Testis (tissue), 5 donors: ENCODE results near the gene DENND6B. TPM values are rescaled to one million over a fixed set of nuclear protein-coding genes. Genes with fewer than 3 reads are reported as not detected.
A peak's percentile ranks its signal among the peaks of the same experiment; 100 is the strongest.
"Not testable (repeated sequence)": the region's sequence is repeated elsewhere in the genome, so short reads cannot be mapped to it uniquely, and the experiment has no call there.

Experiments used
- DNase-seq: peaks from one replicate; pipeline ENCODE4 v3.0.0-alpha.2; 2019
- H3K27ac ChIP-seq, 2 donors: fragments of 200-600 bp; sonication (generic); one replicate each; pipeline ENCODE4 v1.5.1; 2019
- H3K27me3 ChIP-seq: fragments of 200-600 bp; sonication (generic); one replicate; pipeline ENCODE4 v1.5.1; 2019
- H3K36me3 ChIP-seq: fragments of 200-600 bp; sonication (generic); one replicate; pipeline ENCODE4 v1.5.1; 2017; ENCODE audit warnings: low read depth; ENCODE audit errors: missing control alignments
- H3K4me1 ChIP-seq: fragments of 200-600 bp; sonication (generic); one replicate; pipeline ENCODE4 v1.5.1; 2019
- H3K4me3 ChIP-seq, 2 donors: fragments of 200-600 bp; sonication (generic); one replicate each; pipeline ENCODE4 v1.5.1; 2017 to 2019
- H3K9me3 ChIP-seq: fragments of 200-600 bp; sonication (generic); one replicate; pipeline ENCODE4 v1.5.1; 2017
- POLR2A ChIP-seq: fragments of 450-650 bp; IDR thresholded peaks from one replicate; pipeline ENCODE4 v1.6.1; 2017; ENCODE audit warnings: antibody characterized with exemption, mild to moderate bottlenecking, moderate library complexity
- WGBS, 2 donors: methylation state at CpG; one replicate each; pipeline ENCODE4 v1.1.5; 2018; 5-methylcytosine and 5-hydroxymethylcytosine counted together
- intact Hi-C: fragments of 100-400 bp; cut with DNase I; formaldehyde crosslinking; loops from one replicate; pipeline ENCODE4 v1.15.1; 2023; ENCODE audit warnings: low total_unique reads
- long read RNA-seq, 2 donors: transcript quantifications; one replicate each; lab custom pipeline, GENCODE V29; 2026
- polyA plus RNA-seq: library from polyadenylated mRNA; stranded (reverse); fragments of 350-450 nt; fragmentation: Illumina TruSeq; extraction: RNeasy Lipid Tissue Mini Kit (QIAGEN cat#74804); gene quantifications from one replicate; pipeline ENCODE4 v1.2.3, GENCODE V29; 2014; ENCODE audit warnings: low read depth, low replicate concordance; ENCODE audit not compliant: insufficient read depth
- total RNA-seq, 2 donors: library from RNA; depleted of rRNA; stranded (reverse); fragments of >200 nt; gene quantifications; one replicate each; pipeline ENCODE4 v1.2.3, GENCODE V29; 2016
- TF ChIP-seq, protein P1 (sequence below), 3 experiments: fragments of 450-650 bp in 2 of 3; fragments of 200-600 bp in 1 of 3; sonication (generic) in 1 of 3; IDR thresholded peaks; one replicate each; pipeline ENCODE4 v1.5.1; 2016 to 2019; ENCODE audit warnings: antibody characterized with exemption in 3 of 3, mild to moderate bottlenecking in 2 of 3, moderate library complexity in 1 of 3

Gene DENND6B, protein sequence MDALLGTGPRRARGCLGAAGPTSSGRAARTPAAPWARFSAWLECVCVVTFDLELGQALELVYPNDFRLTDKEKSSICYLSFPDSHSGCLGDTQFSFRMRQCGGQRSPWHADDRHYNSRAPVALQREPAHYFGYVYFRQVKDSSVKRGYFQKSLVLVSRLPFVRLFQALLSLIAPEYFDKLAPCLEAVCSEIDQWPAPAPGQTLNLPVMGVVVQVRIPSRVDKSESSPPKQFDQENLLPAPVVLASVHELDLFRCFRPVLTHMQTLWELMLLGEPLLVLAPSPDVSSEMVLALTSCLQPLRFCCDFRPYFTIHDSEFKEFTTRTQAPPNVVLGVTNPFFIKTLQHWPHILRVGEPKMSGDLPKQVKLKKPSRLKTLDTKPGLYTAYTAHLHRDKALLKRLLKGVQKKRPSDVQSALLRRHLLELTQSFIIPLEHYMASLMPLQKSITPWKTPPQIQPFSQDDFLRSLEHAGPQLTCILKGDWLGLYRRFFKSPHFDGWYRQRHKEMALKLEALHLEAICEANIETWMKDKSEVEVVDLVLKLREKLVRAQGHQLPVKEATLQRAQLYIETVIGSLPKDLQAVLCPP
- total RNA-seq (10 to 100 TPM; 17.1 to 18.0 TPM), polyA plus RNA-seq (22.0 TPM)
- long read RNA-seq, donor 1, full-length matches to known transcripts = 2 of 28 reads
- long read RNA-seq, donor 1, partial matches to known transcripts = 26 of 28 reads
- long read RNA-seq, donor 1, other reads (novel, unspliced or antisense) = 0 of 28 reads
- long read RNA-seq, donor 2 = 0 reads

DNA sequence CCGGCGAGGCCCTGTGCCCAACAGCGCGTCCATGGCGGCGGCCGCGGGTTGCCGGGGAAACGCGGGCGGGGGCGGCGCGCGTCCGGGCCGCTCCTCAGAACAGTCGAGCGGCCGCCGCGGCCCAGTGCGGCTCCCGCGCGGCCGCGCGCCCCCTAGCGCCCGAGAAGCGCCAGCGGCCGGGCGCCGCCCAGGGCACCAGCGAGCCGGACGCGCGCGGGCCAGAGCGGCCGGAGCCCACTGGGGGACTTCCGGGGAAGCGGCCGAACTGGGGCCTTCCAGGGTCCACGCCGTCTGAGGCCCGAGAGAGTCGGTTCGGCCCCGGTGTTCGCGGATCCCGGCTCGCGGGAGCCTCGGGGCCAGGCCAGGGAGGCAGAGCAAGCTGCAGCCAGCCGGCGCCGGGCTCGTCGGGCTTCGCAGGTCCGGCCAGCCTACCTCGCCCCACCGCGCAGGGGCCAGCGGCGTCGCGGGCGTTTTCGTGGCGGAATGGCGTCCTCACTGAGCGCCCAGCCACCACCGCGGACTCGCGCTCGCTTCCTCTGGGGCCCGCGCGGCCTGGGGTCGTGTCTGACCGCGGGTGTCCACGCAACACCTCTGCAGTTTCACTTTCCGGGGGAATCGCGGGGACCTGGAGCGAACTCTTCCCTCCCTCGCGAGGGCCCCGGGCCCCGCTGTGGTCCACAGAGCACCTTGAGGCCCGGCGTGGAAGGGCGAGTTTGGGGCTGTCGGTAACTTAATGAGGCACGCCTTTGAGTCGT is at the start of gene DENND6B:
Gene DENND6B, minus strand, starts transcription at position 57 of the 755 bp plus-strand sequence. Its CDS starts 24 bp downstream, at position 33.
- H3K27me3 ChIP-seq = no peaks in the 10 kb centered on the region
- 2% methylated on average over 60 of the region's 105 CpGs; no CpG with 5 or more reads in 1 of the 2 donors for WGBS, 2 donors
- TF ChIP-seq POLR2A = no peak
- TF ChIP-seq, protein P1, sequence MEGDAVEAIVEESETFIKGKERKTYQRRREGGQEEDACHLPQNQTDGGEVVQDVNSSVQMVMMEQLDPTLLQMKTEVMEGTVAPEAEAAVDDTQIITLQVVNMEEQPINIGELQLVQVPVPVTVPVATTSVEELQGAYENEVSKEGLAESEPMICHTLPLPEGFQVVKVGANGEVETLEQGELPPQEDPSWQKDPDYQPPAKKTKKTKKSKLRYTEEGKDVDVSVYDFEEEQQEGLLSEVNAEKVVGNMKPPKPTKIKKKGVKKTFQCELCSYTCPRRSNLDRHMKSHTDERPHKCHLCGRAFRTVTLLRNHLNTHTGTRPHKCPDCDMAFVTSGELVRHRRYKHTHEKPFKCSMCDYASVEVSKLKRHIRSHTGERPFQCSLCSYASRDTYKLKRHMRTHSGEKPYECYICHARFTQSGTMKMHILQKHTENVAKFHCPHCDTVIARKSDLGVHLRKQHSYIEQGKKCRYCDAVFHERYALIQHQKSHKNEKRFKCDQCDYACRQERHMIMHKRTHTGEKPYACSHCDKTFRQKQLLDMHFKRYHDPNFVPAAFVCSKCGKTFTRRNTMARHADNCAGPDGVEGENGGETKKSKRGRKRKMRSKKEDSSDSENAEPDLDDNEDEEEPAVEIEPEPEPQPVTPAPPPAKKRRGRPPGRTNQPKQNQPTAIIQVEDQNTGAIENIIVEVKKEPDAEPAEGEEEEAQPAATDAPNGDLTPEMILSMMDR (IDR thresholded peaks at IDR 0.05) = peak in 2 of 3 experiments; percentile 59 to 98
- H3K9me3 ChIP-seq = no peaks in the 10 kb centered on the region
- peaks cover 2% of the 10 kb centered on the region for H3K4me1 ChIP-seq
- H3K27ac ChIP-seq = peak within 1 kb of the TSS; percentile 83 to 90
- intact Hi-C loops = no loop called here
- peak within 1 kb of the TSS; percentile 57 to 80 for H3K4me3 ChIP-seq
- DNase-seq = peak; percentile 88
- no peaks in the 10 kb centered on the region for H3K36me3 ChIP-seq

DNA sequence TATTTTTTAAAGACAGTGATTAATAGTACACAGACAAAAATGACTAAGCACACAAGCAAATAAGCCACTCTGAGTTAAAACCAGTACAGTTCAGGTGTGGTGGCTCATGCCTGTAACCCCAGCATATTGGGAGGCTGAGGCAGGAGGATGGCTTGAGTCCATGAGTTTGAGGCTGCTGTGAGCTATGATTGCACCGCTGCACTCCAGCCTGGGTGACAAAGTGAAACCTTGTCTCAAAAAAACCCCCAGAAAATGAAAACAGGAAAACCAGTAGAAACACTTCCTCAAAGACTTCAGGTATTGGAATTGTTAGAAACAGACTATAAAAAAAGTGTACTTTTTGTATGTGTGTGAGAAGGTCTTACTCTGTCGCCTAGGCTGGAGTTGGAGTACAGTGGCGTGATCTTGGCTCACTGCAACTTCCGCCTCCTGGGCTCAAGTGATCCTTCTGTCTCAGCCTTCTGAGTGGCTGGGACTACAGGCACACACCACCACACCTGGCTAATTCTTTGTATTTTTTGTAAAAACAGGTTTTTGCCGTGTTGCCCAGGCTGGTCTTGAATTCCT is 49.4 kb upstream of the DENND6B start:
- no peak for DNase-seq
- no peaks in the 10 kb centered on the region for H3K9me3 ChIP-seq
- TF ChIP-seq, protein P1 (IDR thresholded peaks at IDR 0.05) = no peak
- TF ChIP-seq POLR2A = no peak
- H3K4me1 ChIP-seq = no peaks in the 10 kb centered on the region
- intact Hi-C loops = no loop called here
- no peak overlapping the region for H3K4me3 ChIP-seq
- no peak overlapping the region for H3K27ac ChIP-seq
- H3K27me3 ChIP-seq = no peaks in the 10 kb centered on the region
- H3K36me3 ChIP-seq = no peaks in the 10 kb centered on the region
- 91 to 93% methylated on average over 5 of the region's 5 CpGs for WGBS, 2 donors

DNA sequence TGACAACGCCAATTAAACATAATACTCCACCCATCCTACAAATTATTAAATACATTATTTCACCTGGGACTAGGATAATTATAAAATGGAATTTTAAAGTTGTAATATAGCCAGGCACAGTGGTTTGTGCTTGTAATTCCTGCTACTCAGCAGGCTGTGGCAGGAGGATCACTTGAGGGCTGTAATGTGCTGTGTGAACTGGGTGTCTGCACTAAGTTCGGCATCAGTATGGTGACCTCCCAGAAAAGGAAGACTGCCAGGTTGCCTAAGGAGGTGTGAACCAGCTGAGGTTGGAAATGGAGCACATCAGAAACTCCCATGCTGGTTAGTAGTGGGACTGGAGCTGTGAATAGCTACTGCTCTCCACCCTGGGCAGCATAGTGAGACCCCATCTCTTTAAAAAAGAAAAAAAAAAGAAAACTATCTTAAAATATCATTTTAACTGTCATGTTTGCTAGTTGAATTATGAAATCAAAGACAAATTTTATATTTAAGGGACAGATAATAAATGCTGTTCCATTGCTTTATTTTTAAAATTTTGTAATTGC is 44.4 kb upstream of the DENND6B start:
- intact Hi-C loops = no loop called here
- Histone ChIP-seq H3K4me1 (peaks cover 15% of the 10 kb centered on the region), H3K9me3 (no peaks in the 10 kb centered on the region), H3K27ac (no peak overlapping the region), H3K36me3 (no peaks in the 10 kb centered on the region), H3K27me3 (no peaks in the 10 kb centered on the region), H3K4me3 (no peak overlapping the region)
- DNase-seq = no peak
- TF ChIP-seq, protein P1 (IDR thresholded peaks at IDR 0.05) = no peak
- no peak for TF ChIP-seq POLR2A
- 90 to 98% methylated on average over 2 of the region's 2 CpGs for WGBS, 2 donors

DNA sequence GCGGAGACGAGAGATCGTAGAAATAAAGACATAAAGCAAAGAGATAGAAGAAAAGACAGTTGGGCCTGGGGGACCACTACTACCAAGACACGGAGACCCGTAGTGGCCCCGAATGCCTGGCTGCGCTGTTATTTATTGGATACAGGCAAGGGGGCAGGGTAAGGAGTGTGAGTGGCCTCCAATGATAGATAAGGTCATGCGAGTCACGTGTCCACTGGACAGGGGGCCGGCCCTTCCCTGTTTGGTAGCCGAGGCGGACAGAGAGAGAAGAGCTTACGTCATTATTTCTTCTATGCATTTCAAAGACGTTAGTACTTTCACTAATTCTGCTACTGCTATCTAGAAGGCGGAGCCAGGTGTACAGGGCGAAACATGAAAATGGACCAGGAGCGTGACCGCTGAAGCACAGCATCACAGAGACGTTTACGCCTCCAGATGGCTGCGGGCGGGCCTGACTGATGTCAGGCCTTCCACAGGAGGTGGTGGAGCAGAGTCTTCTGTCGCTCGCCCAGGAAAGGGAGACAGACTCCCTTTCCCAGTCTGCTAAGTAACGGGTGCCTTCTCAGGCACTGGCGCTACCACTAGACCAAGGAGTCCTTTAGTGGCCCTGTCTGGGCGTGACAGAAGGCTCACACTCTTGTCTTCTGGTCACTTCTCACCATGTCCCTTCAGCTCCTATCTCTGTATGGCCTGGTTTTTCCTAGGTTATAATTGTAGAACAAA is 41.1 kb upstream of the DENND6B start:
- intact Hi-C loops = no loop called here
- peaks cover 27% of the 10 kb centered on the region for H3K4me1 ChIP-seq
- TF ChIP-seq, protein P1 (IDR thresholded peaks at IDR 0.05) = no peak
- no peak for TF ChIP-seq POLR2A
- H3K27ac ChIP-seq = peak overlapping the region in 1 of 2 donors; percentile 56
- H3K36me3 ChIP-seq = no peaks in the 10 kb centered on the region
- no peak for DNase-seq
- no peak overlapping the region for H3K4me3 ChIP-seq
- WGBS, 2 donors = 90 to 93% methylated on average over 27 of the region's 27 CpGs
- no peaks in the 10 kb centered on the region for H3K9me3 ChIP-seq
- H3K27me3 ChIP-seq = no peaks in the 10 kb centered on the region

DNA sequence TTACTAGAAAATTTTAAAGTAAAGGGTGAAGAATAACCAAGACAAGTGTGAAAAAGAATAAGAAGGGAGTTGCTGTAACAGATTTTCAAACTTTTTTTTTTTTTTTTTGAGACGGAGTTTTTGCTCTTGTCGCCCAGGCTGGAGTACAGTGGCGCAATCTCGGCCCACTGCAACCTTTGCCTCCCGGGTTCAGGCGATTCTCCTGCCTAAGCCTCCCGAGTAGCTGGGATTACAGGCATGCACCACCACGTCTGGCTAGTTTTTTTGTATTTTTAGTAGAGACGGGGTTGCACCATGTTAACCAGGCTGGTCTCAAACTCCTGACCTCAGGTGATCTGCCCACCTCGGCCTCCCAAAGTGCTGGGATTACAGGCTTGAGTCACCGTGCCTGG is 37.0 kb upstream of the DENND6B start:
- H3K9me3 ChIP-seq, H3K27me3 ChIP-seq, H3K36me3 ChIP-seq, H3K4me3 ChIP-seq, H3K27ac ChIP-seq, DNase-seq, intact Hi-C loops: not testable (repeated sequence)
- WGBS, 2 donors = 93 to 94% methylated on average over 11 of the region's 11 CpGs
- H3K4me1 ChIP-seq = peaks cover 36% of the 10 kb centered on the region
